Uterus (tissue), 2 donors: ENCODE data around the gene WFS1.

ENCODE experiments used
- CTCF ChIP-seq, 4 experiments: fragments of 200-600 bp in 2 of 4; fragments of 450-650 bp in 2 of 4; sonication (generic) in 2 of 4; IDR thresholded peaks; one replicate each; pipeline ENCODE4 v1.5.1; 2016 to 2019; ENCODE audit warnings: antibody characterized with exemption in 4 of 4, mild to moderate bottlenecking in 2 of 4, moderate library complexity in 1 of 4
- POLR2A ChIP-seq, 2 donors: fragments of 450-650 bp; IDR thresholded peaks; one replicate each; pipeline ENCODE4 v1.6.1; 2016; ENCODE audit warnings: antibody characterized with exemption in 2 of 2, mild to moderate bottlenecking in 1 of 2, moderate library complexity in 1 of 2

DNA sequence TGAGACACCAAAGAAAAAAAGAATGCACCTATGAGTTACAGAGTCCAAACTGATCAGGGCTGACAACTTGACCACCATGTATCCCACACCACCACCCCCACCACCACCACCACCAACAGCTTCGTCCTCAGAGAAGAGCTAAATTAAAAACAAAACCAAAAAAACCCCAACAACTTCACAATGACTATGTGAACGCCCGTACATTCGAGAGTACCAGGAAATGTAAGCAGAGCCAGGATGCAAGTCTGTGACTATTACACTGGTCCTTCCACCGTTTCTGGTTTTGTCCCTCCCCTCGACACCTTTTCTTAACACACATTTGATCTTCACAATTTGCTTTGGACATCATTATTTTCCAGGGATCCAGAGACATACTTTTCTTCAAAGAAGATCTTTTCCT is 51.0 kb downstream of the WFS1 start:
- no peak for TF ChIP-seq CTCF (IDR thresholded peaks at IDR 0.05)
- no peak for TF ChIP-seq POLR2A (IDR thresholded peaks at IDR 0.05)
